ENCODE measurements around the gene CTSK. TPM values are rescaled to one million over a fixed set of nuclear protein-coding genes. Genes with fewer than 3 reads are reported as not detected.

Gene CTSK
- total RNA-seq, 4 donors from 2014 or later, result 16.1 to 76.2 (median 36.8) TPM

GRCh38 chr1:150810958-150811659 lies 3.0 kb upstream of the CTSK start:
- H3K36me3 ChIP-seq, result peaks cover 35 to 52% of the 10 kb centered on the region in 2 donors
- no peak for DNase-seq
- H3K9me3 ChIP-seq, result no peaks in the 10 kb centered on the region
- TF ChIP-seq CTCF (IDR thresholded peaks at IDR 0.05) (no peak), POLR2A (IDR thresholded peaks at IDR 0.05) (no peak)
- no peaks in the 10 kb centered on the region for H3K4me1 ChIP-seq
- WGBS, 2 donors, result 76 to 78% methylated on average over 9 of the region's 9 CpGs
- intact Hi-C loops (cut with DNase I), result no loop called here
- no peak overlapping the region for H3K27ac ChIP-seq
- no peaks in the 10 kb centered on the region for H3K27me3 ChIP-seq
- no peak overlapping the region for H3K4me3 ChIP-seq (replicated peaks in 1 of 3)

GRCh38 chr1:150809651-150810050 lies 1.6 kb upstream of the CTSK start:
- H3K27ac ChIP-seq, result no peak overlapping the region
- no peaks in the 10 kb centered on the region for H3K4me1 ChIP-seq
- 72 to 80% methylated on average over 3 of the region's 3 CpGs for WGBS, 2 donors
- H3K4me3 ChIP-seq (replicated peaks in 1 of 3), result no peak overlapping the region
- no peaks in the 10 kb centered on the region for H3K27me3 ChIP-seq
- DNase-seq, result no peak
- intact Hi-C loops (cut with DNase I), result no loop called here
- TF ChIP-seq CTCF (IDR thresholded peaks at IDR 0.05) (no peak), POLR2A (IDR thresholded peaks at IDR 0.05) (no peak)
- peaks cover 32 to 38% of the 10 kb centered on the region in 2 donors for H3K36me3 ChIP-seq
- no peaks in the 10 kb centered on the region for H3K9me3 ChIP-seq

GRCh38 chr1:150808846-150809245 lies 786 bp upstream of the CTSK start:
- 75 to 90% methylated on average over 2 of the region's 2 CpGs for WGBS, 2 donors
- intact Hi-C loops (cut with DNase I), result no loop called here
- no peak for DNase-seq

GRCh38 chr1:150807249-150808023 lies 624 bp downstream of the CTSK start:
- Histone ChIP-seq H3K27ac (no peak overlapping the region), H3K27me3 (no peaks in the 10 kb centered on the region), H3K4me3 (replicated peaks in 1 of 3) (no peak overlapping the region), H3K4me1 (no peaks in the 10 kb centered on the region), H3K36me3 (peaks cover 11 to 17% of the 10 kb centered on the region in 2 donors), H3K9me3 (no peaks in the 10 kb centered on the region)
- TF ChIP-seq CTCF (IDR thresholded peaks at IDR 0.05) (no peak), POLR2A (IDR thresholded peaks at IDR 0.05) (no peak)
- WGBS, 2 donors, result 43 to 58% methylated on average over 7 of the region's 7 CpGs
- intact Hi-C loops (cut with DNase I), result no loop called here
- no peak for DNase-seq

More at GRCh38 chr1:150808846-150809245, 786 bp upstream of the CTSK start:
- H3K4me3 ChIP-seq (replicated peaks in 1 of 3), result no peak overlapping the region
- H3K27ac ChIP-seq, result peak overlapping the region in 1 of 3 donors; percentile 14
- TF ChIP-seq CTCF (IDR thresholded peaks at IDR 0.05) (no peak), POLR2A (IDR thresholded peaks at IDR 0.05) (no peak)
- peaks cover 25 to 32% of the 10 kb centered on the region in 2 donors for H3K36me3 ChIP-seq
- no peaks in the 10 kb centered on the region for H3K4me1 ChIP-seq
- H3K27me3 ChIP-seq, result no peaks in the 10 kb centered on the region
- H3K9me3 ChIP-seq, result no peaks in the 10 kb centered on the region

GRCh38 chr1:150805899-150806298 lies 2.2 kb downstream of the CTSK start:
- Histone ChIP-seq H3K9me3 (no peaks in the 10 kb centered on the region), H3K27ac (no peak overlapping the region), H3K36me3 (peaks cover 0 to 4% of the 10 kb centered on the region in 2 donors), H3K27me3 (no peaks in the 10 kb centered on the region), H3K4me3 (replicated peaks in 1 of 3) (no peak overlapping the region), H3K4me1 (no peaks in the 10 kb centered on the region)
- intact Hi-C loops (cut with DNase I), result no loop called here
- no peak for DNase-seq
- no peak for TF ChIP-seq POLR2A (IDR thresholded peaks at IDR 0.05)
- no peak for TF ChIP-seq CTCF (IDR thresholded peaks at IDR 0.05)
- 88 to 94% methylated on average over 4 of the region's 4 CpGs for WGBS, 2 donors

All from thyroid gland (tissue), 4 donors.